ENCODE data around the gene HDLBP.

DNA sequence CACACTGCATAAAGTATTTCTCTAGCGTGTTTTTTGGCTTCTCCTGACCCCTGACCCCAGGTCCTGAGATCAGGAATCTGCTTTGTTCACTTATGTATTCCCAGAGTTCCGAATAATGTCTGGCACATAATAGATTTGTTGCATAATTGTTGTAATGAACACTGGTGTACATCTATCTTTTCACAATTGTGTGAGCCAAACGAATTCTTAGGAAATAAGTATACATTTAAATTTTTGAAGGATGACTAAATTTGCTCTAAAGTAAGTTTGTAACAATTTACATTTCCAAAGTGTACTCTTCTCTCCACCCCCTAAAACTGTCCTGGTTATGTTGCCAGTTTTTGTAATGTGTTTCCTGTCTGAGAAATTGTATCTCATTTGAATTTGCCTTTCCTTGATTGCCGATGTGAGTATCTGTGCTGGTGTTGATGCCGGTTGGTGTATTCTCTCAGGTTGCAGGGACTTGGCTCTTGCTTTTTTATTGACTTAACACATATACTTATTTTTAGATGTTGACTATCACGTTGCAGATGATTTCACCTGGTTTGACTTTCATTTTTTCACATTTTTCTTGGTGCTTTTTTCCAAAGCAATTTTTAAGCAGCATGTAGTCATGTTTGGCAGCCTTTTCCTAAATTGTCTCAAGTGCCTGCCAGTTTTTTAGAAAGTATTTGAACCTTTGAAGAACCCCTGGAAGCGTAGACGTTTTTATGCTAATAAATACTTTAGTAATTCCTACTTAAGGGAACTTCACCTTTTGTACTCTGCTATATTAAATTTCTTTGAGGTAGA, 24.6 kb upstream of the HDLBP start:
- TF ChIP-seq REST (IDR thresholded peaks at IDR 0.05; ENCODE audit: insufficient read depth in 1 of 2, low read depth in 2 of 2, low read length in 2 of 2) (no peak), SIN3A (IDR thresholded peaks at IDR 0.05; ENCODE audit: borderline replicate concordance, insufficient read depth, low read length) (no peak), POLR2AphosphoS5 (IDR thresholded peaks at IDR 0.05; ENCODE audit: low read depth, low read length) (no peak), TAF1 (IDR thresholded peaks at IDR 0.05; ENCODE audit: borderline replicate concordance, insufficient read depth, low read length) (no peak), FOXP2 (optimal IDR thresholded peaks at IDR 0.05; ENCODE audit: borderline replicate concordance, extremely low read depth, extremely low read length, insufficient read depth) (no peak)

All from PFSK-1 (cell line).